ENCODE results near the gene NAT9. TPM values are rescaled to one million over a fixed set of nuclear protein-coding genes. Genes with fewer than 3 reads are reported as not detected.

NAT9 gene
- total RNA-seq, 2 experiments from 2014 or later: 44.4 to 49.6 TPM

DNA sequence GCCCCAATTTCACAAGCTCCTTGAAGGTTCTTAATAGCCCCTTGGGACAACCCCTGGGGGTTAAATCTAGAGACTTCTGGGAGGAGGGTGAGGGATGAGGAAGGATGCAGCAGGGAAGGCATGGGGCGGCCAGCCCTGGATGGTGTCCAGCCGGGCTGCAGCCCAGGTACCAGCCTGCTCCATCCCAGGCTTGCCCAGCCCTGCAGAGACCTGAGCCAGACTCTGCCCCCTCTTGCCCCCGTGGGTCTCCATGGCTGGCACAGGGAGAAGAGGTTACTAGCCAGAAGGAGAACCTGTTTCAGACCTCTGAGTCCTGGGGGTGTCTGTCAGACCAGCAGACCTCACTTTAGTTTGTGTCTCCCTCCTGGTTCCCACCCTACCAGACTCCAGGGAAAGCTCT, 19.3 kb downstream of the NAT9 start:
- ChIA-PET CTCF (interaction anchor here (0.9 to 14.3 kb wide), 4 partner anchors 11 to 35 kb away, joined by 3 to 152 read pairs (median 6); partner anchors contain the start of gene NAT9), POLR2A (no interaction called here)

DNA sequence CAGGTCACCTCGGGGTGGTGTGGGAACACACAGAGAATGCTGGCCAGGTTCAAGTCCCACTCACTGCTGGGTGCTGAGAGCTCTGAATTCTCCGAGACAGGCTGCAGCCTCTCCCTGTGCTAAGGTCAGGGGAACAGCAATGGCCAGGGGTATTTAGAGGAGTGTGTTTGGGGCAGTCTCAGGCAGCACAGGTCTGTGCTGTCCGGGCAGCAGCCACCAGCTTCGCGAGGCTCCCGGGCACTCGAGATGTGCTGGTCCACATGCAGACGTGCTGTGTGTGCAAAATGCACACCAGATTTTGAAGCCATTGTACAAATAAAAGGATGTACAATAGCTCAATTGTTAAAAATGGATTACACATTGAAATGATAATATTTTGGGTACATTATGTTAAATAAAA, 20.6 kb downstream of the NAT9 start:
- POLR2A ChIA-PET: interaction anchor here (0.6 kb wide), 1 partner anchor 44 kb away, joined by 3 read pairs; no protein-coding TSS in a partner anchor
- CTCF ChIA-PET: interaction anchor here (0.9 to 14.3 kb wide), 4 partner anchors 10 to 18 kb away, joined by 3 to 152 read pairs (median 10); partner anchors contain the start of gene NAT9

DNA sequence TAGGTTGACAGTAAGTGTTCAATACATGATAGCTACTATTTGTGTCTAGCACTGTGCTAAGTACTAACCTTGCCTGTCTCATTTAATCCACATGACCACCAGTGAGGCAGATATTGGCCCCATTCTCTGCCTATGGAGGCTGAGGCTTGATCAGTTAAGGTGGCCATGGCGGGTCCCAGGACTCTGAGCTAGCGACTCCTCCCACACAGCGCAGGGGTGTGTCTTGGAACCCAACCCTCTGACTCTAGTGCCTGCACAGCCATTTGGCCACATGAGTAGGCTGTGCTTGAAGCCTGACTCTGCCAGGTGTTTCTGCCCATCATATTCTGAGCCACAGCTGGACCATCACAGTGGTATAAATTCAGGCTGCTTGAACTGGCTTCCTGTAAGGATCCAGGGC, 21.3 kb downstream of the NAT9 start:
- ChIA-PET CTCF (interaction anchor here (0.6 to 14.3 kb wide), 8 partner anchors 9 to 113 kb away, joined by 3 to 152 read pairs (median 6); partner anchors contain the start of genes NAT9 and RAB37), POLR2A (interaction anchor here (0.9 kb wide), 1 partner anchor 22 kb away, joined by 3 read pairs; the partner anchor contains the start of gene NAT9)

DNA sequence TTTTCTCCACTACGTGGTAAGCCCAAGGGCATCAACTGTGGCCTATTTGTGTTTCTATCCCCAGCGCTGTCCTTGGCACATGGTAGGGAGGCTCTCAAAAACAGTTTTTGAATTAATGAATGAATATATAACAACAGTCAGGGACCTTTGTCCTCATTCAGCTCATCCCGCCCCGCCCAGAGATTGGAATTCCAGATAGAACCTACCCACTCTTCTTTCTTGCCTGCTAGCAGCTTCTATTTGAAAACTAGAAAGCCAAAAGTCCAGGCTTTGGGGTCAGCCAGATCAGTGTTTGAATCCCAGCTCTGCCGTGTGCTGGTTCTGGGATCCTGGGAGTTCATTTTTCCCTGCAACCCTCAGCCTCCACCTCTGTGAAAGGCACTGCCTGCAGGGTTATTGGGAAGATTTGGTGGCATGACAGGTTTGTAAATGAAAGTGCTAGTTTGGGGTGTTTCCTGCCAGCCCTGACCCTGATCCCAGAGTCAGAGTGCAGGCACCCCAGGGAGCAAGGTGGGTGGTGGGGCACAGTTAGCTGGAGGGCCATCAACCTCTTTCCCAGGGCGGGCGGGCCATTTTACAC, 23.2 kb downstream of the NAT9 start:
- POLR2A ChIA-PET: interaction anchor here (0.5 kb wide), 1 partner anchor 31 kb away, joined by 3 read pairs; no protein-coding TSS in a partner anchor
- CTCF ChIA-PET: interaction anchor here (1.1 to 14.3 kb wide), 4 partner anchors 7 to 95 kb away, joined by 4 to 152 read pairs (median 9); partner anchors contain the start of gene NAT9

DNA sequence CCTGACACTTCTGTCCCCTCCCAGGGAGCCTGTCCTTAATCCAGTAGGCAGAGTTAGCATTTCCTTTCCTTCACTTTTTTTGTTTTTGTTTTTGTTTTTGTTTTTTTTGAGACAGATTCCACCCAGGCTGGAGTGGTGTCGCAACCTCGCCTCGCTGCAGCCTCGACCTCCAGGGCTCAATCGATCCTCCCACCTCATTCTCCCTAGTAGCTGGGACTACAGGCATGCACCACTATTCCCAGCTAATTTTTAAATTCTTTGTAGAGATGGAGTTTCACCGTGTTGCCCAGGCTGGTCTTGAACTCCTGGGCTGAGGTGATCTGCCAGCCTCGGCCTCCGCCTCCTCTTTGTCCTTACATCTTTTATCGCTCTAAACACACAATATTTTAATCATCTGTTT, 23.7 kb downstream of the NAT9 start:
- POLR2A ChIA-PET: interaction anchor here (0.6 to 1.4 kb wide), 4 partner anchors 11 to 544 kb away, joined by 3 to 5 read pairs (median 4); partner anchors contain the start of genes FDXR and NAT9
- CTCF ChIA-PET: interaction anchor here (1.0 to 14.3 kb wide), 6 partner anchors 7 to 39 kb away, joined by 3 to 152 read pairs (median 8); partner anchors contain the start of gene NAT9

DNA sequence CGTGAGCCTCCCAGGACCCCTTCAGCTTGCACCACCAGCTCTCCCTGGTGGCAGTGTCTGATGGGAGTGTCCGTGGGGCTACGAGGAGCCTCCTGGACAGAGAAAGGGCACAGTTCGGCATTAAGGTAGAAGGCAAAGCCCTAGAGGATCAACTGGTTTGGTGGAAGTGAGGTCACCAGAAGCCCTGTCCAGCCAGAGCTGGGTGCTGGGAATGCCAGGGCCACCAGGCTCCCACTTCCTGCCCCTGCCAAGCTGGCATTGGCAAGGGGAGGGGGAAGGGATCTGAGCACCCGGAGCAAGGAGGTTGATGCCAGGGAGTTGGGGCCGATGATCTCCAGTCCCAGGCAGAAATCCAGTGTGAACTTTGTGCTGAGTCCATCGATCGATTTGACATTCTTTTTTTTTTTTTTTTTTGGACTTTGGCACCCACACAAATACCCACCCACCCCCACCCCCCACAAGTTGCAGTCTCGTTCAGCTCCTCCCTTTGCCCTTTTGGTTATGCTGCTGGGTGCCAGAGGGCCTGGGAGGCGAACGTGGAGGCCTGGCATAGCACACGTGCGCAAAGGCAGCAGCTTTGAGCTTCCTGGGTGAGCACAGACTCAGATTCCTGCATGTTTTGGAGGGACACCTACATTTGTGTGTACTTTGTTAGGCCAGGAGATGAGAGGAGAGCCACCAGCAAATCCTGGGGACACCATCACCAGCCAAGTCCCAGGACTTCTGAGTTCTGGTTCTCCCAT, 25.6 kb downstream of the NAT9 start:
- CTCF ChIA-PET: interaction anchor here (0.7 to 14.3 kb wide), 12 partner anchors 8 to 262 kb away, joined by 3 to 152 read pairs (median 4); partner anchors contain the start of genes MRPL58, NAT9, OTOP2 and RAB37
- POLR2A ChIA-PET: interaction anchor here (0.6 to 1.9 kb wide), 8 partner anchors 9 to 1522 kb away, joined by 3 to 14 read pairs (median 4); partner anchors contain the start of gene NAT9

DNA sequence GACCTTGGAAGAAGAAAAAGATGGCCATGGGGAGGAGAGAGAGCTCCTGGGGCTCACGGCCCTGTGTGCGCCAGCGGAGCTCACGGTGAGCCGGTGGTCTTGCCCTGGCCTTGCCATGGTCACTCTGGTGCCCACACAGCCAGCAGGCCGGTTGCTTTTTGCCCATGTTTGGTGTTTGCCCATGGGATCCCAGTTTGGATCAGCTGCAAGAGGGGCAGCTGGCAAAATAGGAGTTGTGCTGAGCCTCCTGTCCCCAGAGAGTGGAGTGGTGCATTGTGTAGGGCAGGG, 26.2 kb downstream of the NAT9 start:
- POLR2A ChIA-PET: interaction anchor here (1.0 to 1.9 kb wide), 7 partner anchors 10 to 123 kb away, joined by 3 to 14 read pairs (median 5); partner anchors contain the start of genes FDXR and NAT9
- CTCF ChIA-PET: interaction anchor here (0.7 to 14.3 kb wide), 11 partner anchors 8 to 262 kb away, joined by 3 to 152 read pairs (median 5); partner anchors contain the start of genes MRPL58, NAT9, OTOP2 and RAB37

DNA sequence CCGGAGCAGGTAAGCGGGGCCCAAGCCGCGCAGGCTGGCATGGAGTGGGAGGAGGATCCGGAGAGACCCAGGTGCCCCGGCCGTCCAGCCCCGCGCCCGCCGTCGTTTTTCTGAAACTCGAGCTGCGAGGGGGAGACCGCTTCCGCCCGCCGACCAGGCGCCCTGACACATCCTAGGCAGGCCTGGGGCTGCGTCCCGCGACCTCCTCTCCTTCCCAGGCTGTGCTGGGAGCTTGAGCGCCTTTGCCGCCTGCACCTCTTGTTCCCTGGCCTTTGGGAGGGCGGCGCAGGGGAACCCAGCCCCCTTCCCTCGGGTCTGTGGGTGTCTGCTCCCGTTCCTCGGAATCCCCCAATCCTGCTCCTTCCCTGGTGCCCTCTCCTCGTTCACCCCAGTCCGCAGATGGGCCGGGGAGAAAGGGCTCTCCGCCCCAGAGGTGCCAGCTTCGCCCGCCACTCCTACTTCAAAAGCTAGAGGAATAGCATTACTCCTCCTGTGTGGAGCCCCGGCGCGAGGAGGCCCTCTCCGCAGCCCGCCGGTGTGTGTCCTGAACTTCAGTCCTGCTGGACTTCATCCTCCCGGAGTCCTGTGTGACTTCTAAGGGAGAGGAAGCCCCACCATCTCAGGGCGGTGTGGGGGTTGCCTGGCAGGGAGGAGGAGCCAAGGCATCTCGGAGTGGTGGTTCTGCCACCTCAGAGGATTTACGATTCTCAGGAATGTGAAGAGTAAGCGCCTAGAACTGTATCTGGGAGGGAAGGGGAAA, 26.7 kb downstream of the NAT9 start:
- POLR2A ChIA-PET: interaction anchor here (0.6 to 1.9 kb wide), 10 partner anchors 10 to 223 kb away, joined by 3 to 14 read pairs (median 5); partner anchors contain the start of genes FDXR, HID1 and NAT9

DNA sequence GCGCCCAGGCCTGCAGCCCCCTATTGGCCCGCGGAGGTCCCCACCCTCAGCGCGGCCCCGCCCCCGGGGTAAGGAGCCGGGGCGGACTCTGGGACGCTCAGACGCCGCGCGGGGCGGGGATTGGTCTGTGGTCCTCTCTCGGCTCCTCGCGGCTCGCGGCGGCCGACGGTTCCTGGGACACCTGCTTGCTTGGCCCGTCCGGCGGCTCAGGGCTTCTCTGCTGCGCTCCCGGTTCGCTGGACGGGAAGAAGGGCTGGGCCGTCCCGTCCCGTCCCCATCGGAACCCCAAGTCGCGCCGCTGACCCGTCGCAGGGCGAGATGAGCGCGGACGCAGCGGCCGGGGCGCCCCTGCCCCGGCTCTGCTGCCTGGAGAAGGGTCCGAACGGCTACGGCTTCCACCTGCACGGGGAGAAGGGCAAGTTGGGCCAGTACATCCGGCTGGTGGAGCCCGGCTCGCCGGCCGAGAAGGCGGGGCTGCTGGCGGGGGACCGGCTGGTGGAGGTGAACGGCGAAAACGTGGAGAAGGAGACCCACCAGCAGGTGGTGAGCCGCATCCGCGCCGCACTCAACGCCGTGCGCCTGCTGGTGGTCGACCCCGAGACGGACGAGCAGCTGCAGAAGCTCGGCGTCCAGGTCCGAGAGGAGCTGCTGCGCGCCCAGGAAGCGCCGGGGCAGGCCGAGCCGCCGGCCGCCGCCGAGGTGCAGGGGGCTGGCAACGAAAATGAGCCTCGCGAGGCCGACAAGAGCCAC, 27.4 kb downstream of the NAT9 start, which contains the start of gene NHERF1:
Gene NHERF1, plus strand, starts transcription at position 100 of the 750 bp plus-strand sequence. Its CDS starts 219 bp downstream, at position 319.
- POLR2A ChIA-PET: interaction anchor here (0.6 to 1.9 kb wide), 8 partner anchors 10 to 224 kb away, joined by 3 to 14 read pairs (median 6); partner anchors contain the start of genes FDXR, HID1 and NAT9
- CTCF ChIA-PET: interaction anchor here (1.3 to 14.3 kb wide), 5 partner anchors 10 to 175 kb away, joined by 3 to 152 read pairs (median 20); partner anchors contain the start of genes NAT9, OTOP2 and RAB37

More for the DNA sequence above, 26.7 kb downstream of the NAT9 start:
- CTCF ChIA-PET: interaction anchor here (0.7 to 14.3 kb wide), 10 partner anchors 7 to 175 kb away, joined by 3 to 152 read pairs (median 9); partner anchors contain the start of genes NAT9, OTOP2 and RAB37

DNA sequence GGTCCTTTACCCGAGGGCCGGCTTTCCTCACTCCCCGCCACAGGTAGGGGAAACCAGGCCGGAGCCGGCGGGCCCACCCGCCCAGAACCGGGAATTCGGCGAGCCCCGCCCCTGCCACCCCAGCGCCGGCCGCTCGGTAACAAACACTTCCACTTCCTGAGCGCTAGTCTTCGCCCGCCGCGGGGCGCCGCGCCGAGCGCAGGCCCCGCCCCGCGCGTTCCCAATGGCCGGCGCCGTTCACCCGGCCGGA, 27.9 kb downstream of the NAT9 start:
- ChIA-PET CTCF (interaction anchor here (3.0 to 4.5 kb wide), 4 partner anchors 12 to 43 kb away, joined by 14 to 34 read pairs (median 25); partner anchors contain the start of genes NAT9 and RAB37), POLR2A (interaction anchor here (0.7 kb wide), 1 partner anchor 77 kb away, joined by 4 read pairs; no protein-coding TSS in a partner anchor)

DNA sequence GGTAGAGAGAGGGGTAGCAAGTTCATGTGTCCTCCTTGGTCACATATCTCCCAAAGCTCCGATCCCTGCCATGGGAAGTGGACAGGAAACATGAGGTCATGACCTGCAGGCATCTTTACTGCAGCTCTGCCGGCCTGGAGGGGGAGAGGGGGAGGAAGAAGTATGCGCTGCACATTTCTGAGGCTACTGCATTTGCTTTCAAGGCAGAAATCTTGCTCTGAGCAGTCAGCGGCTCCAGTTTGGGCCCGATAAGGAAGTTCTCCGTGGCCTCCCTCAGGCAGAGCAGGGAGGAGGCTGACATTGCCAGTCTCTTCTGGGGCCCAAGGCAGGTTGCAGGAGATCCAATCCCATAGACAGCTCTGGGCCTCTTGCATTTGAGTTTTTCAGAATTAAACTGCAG, 29.2 kb downstream of the NAT9 start:
- ChIA-PET POLR2A (interaction anchor here (0.6 to 1.4 kb wide), 5 partner anchors 25 to 589 kb away, joined by 3 to 4 read pairs (median 4); no protein-coding TSS in a partner anchor), CTCF (interaction anchor here (1.6 to 4.5 kb wide), 11 partner anchors 7 to 116 kb away, joined by 3 to 47 read pairs (median 23); partner anchors contain the start of genes NAT9 and RAB37)

DNA sequence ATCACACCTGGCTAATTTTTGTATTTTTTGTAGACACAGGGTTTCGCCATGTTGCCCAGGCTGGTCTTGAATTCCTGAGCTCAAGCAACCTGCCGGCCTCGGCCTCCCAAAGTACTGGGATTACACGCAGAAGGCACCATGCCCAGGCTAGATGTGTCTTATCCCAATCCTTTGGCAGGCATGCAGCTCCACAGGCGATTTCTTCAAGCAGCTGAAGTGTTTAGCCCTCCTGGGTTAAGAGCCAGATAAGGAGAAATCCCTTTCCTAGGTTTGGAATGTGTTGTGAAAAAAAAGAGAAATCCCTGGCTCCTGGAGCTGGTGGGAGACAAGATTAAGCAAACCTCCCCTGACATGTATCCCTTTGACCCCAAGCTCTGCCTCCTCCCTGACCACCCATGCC, 29.8 kb downstream of the NAT9 start:
- CTCF ChIA-PET: interaction anchor here (0.8 to 4.5 kb wide), 14 partner anchors 8 to 119 kb away, joined by 3 to 47 read pairs (median 18); partner anchors contain the start of genes NAT9 and RAB37
- POLR2A ChIA-PET: interaction anchor here (0.7 to 1.4 kb wide), 3 partner anchors 25 to 40 kb away, joined by 3 to 4 read pairs (median 4); no protein-coding TSS in a partner anchor

DNA sequence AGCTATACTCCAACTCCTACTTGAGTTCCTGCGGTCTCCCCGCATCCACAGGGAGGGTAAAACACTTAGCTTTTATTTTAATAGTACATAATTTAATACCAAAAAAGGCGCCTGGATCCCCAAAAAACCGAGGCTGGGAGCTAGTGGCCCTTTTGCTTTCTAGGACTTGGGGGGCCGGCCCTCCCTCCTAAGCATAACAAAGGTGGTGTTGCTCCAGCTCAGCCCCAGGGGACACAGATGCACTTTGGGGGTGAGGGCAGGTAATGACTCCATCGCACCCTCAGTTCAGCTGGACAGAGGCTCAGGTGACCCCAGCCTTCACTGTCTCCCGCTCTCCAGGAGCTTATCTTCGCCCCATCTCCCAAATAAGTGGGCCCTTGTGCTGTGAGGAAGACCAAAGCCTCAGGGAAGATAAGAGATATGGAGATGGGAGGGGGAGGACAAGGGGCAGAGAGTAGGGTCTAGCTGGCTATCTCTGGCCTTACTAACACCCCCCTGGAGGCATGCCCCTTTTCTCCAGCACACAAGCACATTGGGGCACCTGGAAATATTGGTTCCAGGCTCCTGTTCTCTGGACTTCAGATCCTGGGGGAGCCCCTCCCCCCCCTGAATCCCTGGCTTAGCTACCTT, 30.5 kb downstream of the NAT9 start:
- ChIA-PET POLR2A (interaction anchor here (0.6 to 1.4 kb wide), 6 partner anchors 16 to 259 kb away, joined by 3 to 7 read pairs (median 4); no protein-coding TSS in a partner anchor), CTCF (interaction anchor here (0.8 to 4.5 kb wide), 16 partner anchors 9 to 120 kb away, joined by 3 to 47 read pairs (median 15); partner anchors contain the start of genes NAT9 and RAB37)

DNA sequence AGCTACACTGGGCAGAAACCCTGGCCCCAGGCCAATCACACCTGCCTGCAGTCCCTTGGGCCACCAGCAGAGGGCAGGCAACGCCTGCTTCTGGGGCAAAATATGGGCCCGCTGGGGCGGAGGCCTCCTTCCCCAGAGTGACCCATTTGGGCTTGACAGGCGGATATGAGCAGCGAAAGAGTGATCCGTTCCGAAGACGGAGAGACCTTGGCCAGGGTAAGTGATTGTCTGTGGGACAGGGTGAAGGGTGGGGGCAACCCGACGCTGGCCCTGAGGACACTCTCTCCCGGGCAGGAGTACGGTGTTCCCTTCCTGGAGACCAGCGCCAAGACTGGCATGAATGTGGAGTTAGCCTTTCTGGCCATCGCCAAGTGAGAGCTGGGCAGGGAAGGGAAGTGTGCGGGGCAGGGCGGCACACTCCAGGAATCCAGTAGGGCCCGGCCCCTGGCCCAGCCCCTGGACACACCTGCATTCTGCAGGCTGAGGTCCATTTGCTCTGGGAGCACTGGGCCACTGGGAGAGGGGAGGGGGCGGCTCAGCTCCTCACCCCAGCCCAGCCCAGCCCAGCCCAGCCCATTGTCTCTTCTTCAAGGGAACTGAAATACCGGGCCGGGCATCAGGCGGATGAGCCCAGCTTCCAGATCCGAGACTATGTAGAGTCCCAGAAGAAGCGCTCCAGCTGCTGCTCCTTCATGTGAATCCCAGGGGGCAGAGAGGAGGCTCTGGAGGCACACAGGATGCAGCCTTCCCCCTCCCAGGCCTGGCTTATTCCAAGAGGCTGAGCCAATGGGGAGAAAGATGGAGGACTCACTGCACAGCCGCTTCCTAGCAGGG, 31.2 kb downstream of the NAT9 start:
- ChIA-PET POLR2A (interaction anchor here (0.6 to 1.4 kb wide), 6 partner anchors 17 to 260 kb away, joined by 3 to 7 read pairs (median 4); no protein-coding TSS in a partner anchor), CTCF (interaction anchor here (0.6 to 4.5 kb wide), 18 partner anchors 9 to 216 kb away, joined by 3 to 47 read pairs (median 13); partner anchors contain the start of genes NAT9 and RAB37)

DNA sequence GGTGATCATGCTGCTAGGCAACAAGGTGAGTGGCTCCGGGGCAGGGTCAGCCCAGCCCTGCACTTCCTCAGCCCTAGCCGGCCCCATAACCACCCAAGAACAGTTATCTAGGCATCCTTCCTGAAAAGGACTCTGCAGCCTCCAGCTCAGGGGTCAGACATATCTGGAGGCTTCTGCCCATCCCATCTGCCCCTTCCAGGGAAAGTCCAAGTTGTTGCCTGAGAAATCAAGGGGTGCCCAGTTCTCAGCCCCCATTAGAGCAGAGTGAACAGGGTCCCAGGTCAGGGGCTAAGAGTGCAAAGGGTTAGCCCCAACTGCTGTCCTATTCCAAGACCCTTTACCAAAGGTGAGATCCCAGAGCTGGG, 31.8 kb downstream of the NAT9 start:
- CTCF ChIA-PET: interaction anchor here (0.6 to 4.5 kb wide), 14 partner anchors 8 to 217 kb away, joined by 3 to 47 read pairs (median 15); partner anchors contain the start of genes NAT9 and RAB37
- POLR2A ChIA-PET: no interaction called here

DNA sequence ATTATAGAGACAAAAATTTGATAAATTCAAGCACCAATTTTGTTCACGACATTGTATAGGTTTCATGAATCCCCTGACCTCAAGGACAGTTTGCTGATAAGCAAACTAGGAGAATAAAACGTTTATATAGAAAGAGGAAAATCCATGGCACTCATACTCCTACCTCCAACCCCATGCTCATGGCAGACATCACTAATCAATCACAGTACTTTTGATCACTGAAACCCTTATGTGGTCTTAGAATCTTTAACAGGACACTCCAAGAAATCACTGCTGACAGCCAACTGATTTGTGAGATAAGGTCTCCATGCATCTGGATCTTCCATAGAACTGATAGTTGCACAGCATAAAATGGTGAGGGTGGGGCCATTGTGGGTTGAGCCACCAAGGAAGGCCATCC, 32.4 kb downstream of the NAT9 start:
- CTCF ChIA-PET: interaction anchor here (2.9 to 4.5 kb wide), 6 partner anchors 7 to 122 kb away, joined by 12 to 47 read pairs (median 22); partner anchors contain the start of gene RAB37
- POLR2A ChIA-PET: no interaction called here
